Colonic mucosa (tissue), 4 donors: ENCODE data around the gene PLCG1. TPM values are rescaled to one million over a fixed set of nuclear protein-coding genes. Genes with fewer than 3 reads are reported as not detected.

Experiments used
- DNase-seq: peaks from one replicate; pipeline ENCODE4 v3.0.0-alpha.2; 2020
- H3K27ac ChIP-seq: fragments of 200-600 bp; one replicate; pipeline ENCODE4 v1.8.0; 2021
- H3K27me3 ChIP-seq: fragments of 200-600 bp; one replicate; pipeline ENCODE4 v1.8.0; 2021
- H3K36me3 ChIP-seq: fragments of 200-600 bp; one replicate; pipeline ENCODE4 v1.8.0; 2021
- H3K4me1 ChIP-seq: fragments of 200-600 bp; one replicate; pipeline ENCODE4 v1.8.0; 2021; ENCODE audit warnings: mild to moderate bottlenecking
- H3K4me3 ChIP-seq: fragments of 200-600 bp; one replicate; pipeline ENCODE4 v1.8.0; 2021
- H3K9ac ChIP-seq, 2 donors: one replicate each; pipeline ENCODE4 v1.7.0; 2013; ENCODE audit warnings: control low read depth in 2 of 2, low read depth in 2 of 2, low read length in 2 of 2
- H3K9me3 ChIP-seq: fragments of 200-600 bp; one replicate; pipeline ENCODE4 v1.8.0; 2021
- CTCF ChIP-seq: fragments of 200-600 bp; IDR thresholded peaks from one replicate; pipeline ENCODE4 v1.8.0; 2022; ENCODE audit warnings: antibody characterized with exemption, mild to moderate bottlenecking
- intact Hi-C: fragments of 100-400 bp; cut with DNase I; formaldehyde crosslinking; loops from one replicate; pipeline ENCODE4 v1.14.1; 2022
- total RNA-seq, 2 donors: library from RNA; stranded (reverse); fragmentation: NEBNext Ultra II Directional in 1 of 2; extraction: Animal tissue kit (Norgen Biotek cat#: 25700) in 1 of 2; gene quantifications; one replicate each; pipeline ENCODE4 v1.2.1, GENCODE V29; 2021
- donor health status: healthy.
- donor health status: DM: no; HTN: no; CAD: no.
- donor health status: DM: no; HTN: no; CAD: no.

Gene PLCG1
- total RNA-seq, 2 donors from 2014 or later, result 57.3 to 67.4 TPM

- peak overlapping the region; percentile 87 for H3K4me3 ChIP-seq
- H3K9me3 ChIP-seq, result no peaks in the 10 kb centered on the region
- intact Hi-C loops, result no loop called here
- H3K9ac ChIP-seq, result peak overlapping the region; percentile 54 to 85
- no peaks in the 10 kb centered on the region for H3K36me3 ChIP-seq
- DNase-seq, result no peak
- no peak for TF ChIP-seq CTCF
- no peaks in the 10 kb centered on the region for H3K4me1 ChIP-seq
- H3K27me3 ChIP-seq, result no peaks in the 10 kb centered on the region
- no peak overlapping the region for H3K27ac ChIP-seq
Measured at GRCh38 chr20:41139227-41140093, 2.1 kb downstream of the PLCG1 start.

- H3K4me1 ChIP-seq, result no peaks in the 10 kb centered on the region
- DNase-seq, result no peak
- peak overlapping the region in 1 of 2 donors; percentile 38 for H3K9ac ChIP-seq
Measured at GRCh38 chr20:41140226-41141133, 3.1 kb downstream of the PLCG1 start.

GRCh38 chr20:41141153-41141815 is 3.9 kb downstream of the PLCG1 start:
- Histone ChIP-seq H3K4me1 (no peaks in the 10 kb centered on the region), H3K4me3 (no peak overlapping the region), H3K9me3 (no peaks in the 10 kb centered on the region), H3K27me3 (no peaks in the 10 kb centered on the region), H3K36me3 (no peaks in the 10 kb centered on the region), H3K9ac (peak overlapping the region in 1 of 2 donors; percentile 38), H3K27ac (peak overlapping the region; percentile 24)
- no peak for TF ChIP-seq CTCF
- intact Hi-C loops, result no loop called here
- DNase-seq, result no peak

More at GRCh38 chr20:41140226-41141133, 3.1 kb downstream of the PLCG1 start:
- H3K36me3 ChIP-seq, result no peaks in the 10 kb centered on the region
- H3K27me3 ChIP-seq, result no peaks in the 10 kb centered on the region
- no peak for TF ChIP-seq CTCF
- H3K27ac ChIP-seq, result peak overlapping the region; percentile 19
- H3K9me3 ChIP-seq, result no peaks in the 10 kb centered on the region
- no peak overlapping the region for H3K4me3 ChIP-seq
- intact Hi-C loops, result no loop called here

GRCh38 chr20:41142245-41142644 is 4.9 kb downstream of the PLCG1 start:
- Histone ChIP-seq H3K27ac (peak overlapping the region; percentile 24), H3K4me3 (no peak overlapping the region), H3K9me3 (no peaks in the 10 kb centered on the region), H3K27me3 (no peaks in the 10 kb centered on the region), H3K9ac (no peak overlapping the region), H3K4me1 (no peaks in the 10 kb centered on the region), H3K36me3 (no peaks in the 10 kb centered on the region)
- TF ChIP-seq CTCF, result no peak
- intact Hi-C loops, result no loop called here
- no peak for DNase-seq

- intact Hi-C loops, result no loop called here
- Histone ChIP-seq H3K9me3 (no peaks in the 10 kb centered on the region), H3K9ac (no peak overlapping the region), H3K4me3 (no peak overlapping the region), H3K4me1 (no peaks in the 10 kb centered on the region), H3K36me3 (no peaks in the 10 kb centered on the region), H3K27ac (no peak overlapping the region), H3K27me3 (no peaks in the 10 kb centered on the region)
- no peak for DNase-seq
- TF ChIP-seq CTCF, result no peak
Measured at GRCh38 chr20:41142919-41143318, 5.6 kb downstream of the PLCG1 start.
